ENCODE data around the gene SENP5. TPM values are rescaled to one million over a fixed set of nuclear protein-coding genes. Genes with fewer than 3 reads are reported as not detected.

Gene SENP5
- total RNA-seq, 1 donor from 2014 or later: 25.2 TPM

DNA sequence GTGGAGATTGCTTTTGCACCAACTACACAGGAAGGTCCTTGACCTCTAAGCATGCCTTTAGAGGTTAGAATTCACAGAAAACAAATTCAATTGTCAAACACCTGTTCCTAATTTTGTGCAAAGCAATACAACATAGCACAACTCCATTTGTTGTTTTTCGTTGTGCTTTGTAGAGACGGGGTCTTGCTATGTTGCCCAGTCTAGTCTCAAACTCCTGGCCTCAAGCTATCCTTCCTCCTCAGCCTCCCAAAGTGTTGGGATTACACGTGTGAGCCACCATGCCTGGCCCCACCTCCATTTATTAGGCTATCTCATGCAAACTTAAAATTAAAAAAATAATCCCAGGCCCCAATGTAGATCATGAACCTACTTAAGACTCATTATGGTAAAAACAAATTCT is 68.6 kb downstream of the SENP5 start:
- Histone ChIP-seq H3K36me3 (ENCODE audit: control insufficient read depth, insufficient read depth, low read length) (peaks cover 2% of the 10 kb centered on the region), H3K27me3 (ENCODE audit: control insufficient read depth, insufficient read depth, low read length) (no peaks in the 10 kb centered on the region), H3K4me3 (ENCODE audit: low read depth, low read length) (no peak overlapping the region)
- no peak for DNase-seq (ENCODE audit: low read depth)
- TF ChIP-seq, protein P1, sequence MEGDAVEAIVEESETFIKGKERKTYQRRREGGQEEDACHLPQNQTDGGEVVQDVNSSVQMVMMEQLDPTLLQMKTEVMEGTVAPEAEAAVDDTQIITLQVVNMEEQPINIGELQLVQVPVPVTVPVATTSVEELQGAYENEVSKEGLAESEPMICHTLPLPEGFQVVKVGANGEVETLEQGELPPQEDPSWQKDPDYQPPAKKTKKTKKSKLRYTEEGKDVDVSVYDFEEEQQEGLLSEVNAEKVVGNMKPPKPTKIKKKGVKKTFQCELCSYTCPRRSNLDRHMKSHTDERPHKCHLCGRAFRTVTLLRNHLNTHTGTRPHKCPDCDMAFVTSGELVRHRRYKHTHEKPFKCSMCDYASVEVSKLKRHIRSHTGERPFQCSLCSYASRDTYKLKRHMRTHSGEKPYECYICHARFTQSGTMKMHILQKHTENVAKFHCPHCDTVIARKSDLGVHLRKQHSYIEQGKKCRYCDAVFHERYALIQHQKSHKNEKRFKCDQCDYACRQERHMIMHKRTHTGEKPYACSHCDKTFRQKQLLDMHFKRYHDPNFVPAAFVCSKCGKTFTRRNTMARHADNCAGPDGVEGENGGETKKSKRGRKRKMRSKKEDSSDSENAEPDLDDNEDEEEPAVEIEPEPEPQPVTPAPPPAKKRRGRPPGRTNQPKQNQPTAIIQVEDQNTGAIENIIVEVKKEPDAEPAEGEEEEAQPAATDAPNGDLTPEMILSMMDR (IDR thresholded peaks at IDR 0.05; ENCODE audit: insufficient read depth, low read length, poor library complexity, severe bottlenecking): no peak

DNA sequence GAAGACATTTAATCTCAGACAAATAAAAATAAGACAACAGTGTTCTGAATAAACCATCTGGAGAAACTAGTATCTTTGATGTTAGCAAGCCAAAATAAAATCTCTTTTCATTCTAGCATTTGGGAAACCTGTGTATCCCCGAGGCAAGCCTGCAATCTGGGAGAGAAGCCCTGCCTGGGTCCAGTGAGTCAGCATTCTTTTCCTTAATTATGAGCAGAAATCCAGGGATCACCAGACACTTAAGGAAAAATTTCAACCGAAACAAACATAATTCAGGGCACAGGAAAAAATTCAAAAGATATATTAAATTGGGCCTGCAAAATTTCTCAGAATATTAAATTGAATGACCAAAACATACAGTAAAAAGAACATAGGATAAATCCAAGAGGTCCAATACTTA is 70.4 kb downstream of the SENP5 start:
- no peak for DNase-seq (ENCODE audit: low read depth)
- Histone ChIP-seq H3K27me3 (ENCODE audit: control insufficient read depth, insufficient read depth, low read length) (no peaks in the 10 kb centered on the region), H3K36me3 (ENCODE audit: control insufficient read depth, insufficient read depth, low read length) (peaks cover 2% of the 10 kb centered on the region), H3K4me3 (ENCODE audit: low read depth, low read length) (no peak overlapping the region)
- TF ChIP-seq, protein P1 (IDR thresholded peaks at IDR 0.05; ENCODE audit: insufficient read depth, low read length, poor library complexity, severe bottlenecking): no peak

DNA sequence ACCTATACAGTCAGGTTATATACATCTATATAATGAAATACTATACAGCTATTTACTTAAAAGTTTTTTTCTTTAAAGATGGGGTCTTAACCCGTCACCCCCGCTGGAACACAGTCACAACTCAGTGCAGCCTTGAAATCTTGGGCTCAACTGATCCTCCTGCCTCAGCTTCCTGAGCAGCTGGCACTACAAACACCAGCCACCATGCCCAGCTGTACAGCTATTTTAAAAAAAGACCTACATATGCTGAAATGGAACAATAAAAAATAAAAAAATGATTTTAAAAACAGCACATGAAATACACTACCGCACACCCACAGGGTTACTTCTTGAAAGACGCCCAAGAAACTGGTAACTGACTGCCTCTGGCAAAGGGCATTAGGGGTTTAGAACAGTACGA is 70.9 kb downstream of the SENP5 start:
- TF ChIP-seq, protein P1 (IDR thresholded peaks at IDR 0.05; ENCODE audit: insufficient read depth, low read length, poor library complexity, severe bottlenecking): no peak
- H3K36me3 ChIP-seq (ENCODE audit: control insufficient read depth, insufficient read depth, low read length): peaks cover 2% of the 10 kb centered on the region

DNA sequence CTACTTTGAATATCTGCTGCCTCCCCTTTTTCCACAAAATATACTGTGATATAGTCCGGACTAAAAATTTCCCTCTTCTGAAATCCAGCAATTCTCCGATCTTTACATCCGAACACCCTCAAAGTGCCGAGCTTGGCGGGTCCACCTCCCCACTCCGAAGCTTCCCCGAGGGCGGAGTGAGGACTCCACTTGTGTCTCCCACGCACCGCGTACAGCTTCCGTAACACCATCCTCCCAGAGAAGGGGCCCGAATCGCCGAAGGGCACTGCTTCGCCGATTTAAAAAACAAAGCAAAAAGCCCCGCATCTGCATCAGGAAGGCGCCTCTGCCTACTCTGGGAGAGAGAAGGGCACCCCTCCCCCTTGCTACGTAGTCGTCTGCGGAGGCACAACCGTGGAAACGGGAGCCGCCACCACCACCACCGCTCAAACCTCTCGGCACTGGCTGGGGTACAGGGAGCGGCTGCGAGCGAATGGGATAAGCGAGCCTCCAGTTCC is 74.1 kb downstream of the SENP5 start:
- DNase-seq (ENCODE audit: low read depth): no peak
- peaks cover 2% of the 10 kb centered on the region for H3K36me3 ChIP-seq (ENCODE audit: control insufficient read depth, insufficient read depth, low read length)

More for the DNA sequence above, 70.9 kb downstream of the SENP5 start:
- H3K27me3 ChIP-seq (ENCODE audit: control insufficient read depth, insufficient read depth, low read length): no peaks in the 10 kb centered on the region
- no peak overlapping the region for H3K4me3 ChIP-seq (ENCODE audit: low read depth, low read length)
- no peak for DNase-seq (ENCODE audit: low read depth)

DNA sequence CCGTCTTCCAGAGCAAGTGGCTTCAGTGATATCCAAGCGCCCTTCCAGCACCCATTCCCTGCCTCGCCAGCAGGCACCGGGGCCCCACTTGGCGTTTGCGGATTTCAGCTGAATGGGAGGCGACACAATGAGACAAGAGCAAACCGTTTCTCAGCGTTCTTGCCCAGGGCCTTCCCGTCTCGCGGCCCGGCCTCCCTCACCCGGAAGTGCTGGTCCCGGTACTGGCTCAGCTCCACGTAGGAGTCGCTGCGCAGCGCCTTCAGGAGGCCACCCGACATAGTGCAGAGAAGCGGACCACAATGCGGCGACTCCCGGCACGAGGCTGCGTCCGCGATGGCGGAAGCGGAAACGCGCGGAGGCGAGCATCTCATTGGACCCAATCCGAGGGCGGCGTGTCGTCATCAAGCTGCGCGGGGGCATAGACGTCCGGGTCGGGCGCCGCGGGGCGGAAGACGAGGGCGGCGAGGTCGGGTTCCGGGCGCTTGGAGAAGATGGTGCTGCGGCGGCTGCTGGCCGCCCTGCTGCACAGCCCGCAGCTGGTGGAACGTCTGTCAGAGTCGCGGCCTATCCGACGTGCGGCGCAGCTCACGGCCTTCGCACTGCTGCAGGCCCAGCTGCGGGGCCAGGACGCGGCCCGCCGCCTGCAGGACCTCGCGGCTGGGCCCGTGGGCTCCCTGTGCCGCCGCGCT is 74.7 kb downstream of the SENP5 start, which contains the start of gene NCBP2:
TSS of gene NCBP2 (minus strand) at position 303 of the 689 bp plus-strand sequence. CDS start at position 278, 25 bp downstream.
- Histone ChIP-seq H3K4me3 (ENCODE audit: low read depth, low read length) (peak within 1 kb of the TSS; percentile 99), H3K36me3 (ENCODE audit: control insufficient read depth, insufficient read depth, low read length) (peaks cover 1% of the 10 kb centered on the region), H3K27me3 (ENCODE audit: control insufficient read depth, insufficient read depth, low read length) (no peaks in the 10 kb centered on the region)
- peak; percentile 83 for DNase-seq (ENCODE audit: low read depth)
- TF ChIP-seq, protein P1 (IDR thresholded peaks at IDR 0.05; ENCODE audit: insufficient read depth, low read length, poor library complexity, severe bottlenecking): peak; percentile 81

More for the DNA sequence above, 74.1 kb downstream of the SENP5 start:
- Histone ChIP-seq H3K4me3 (ENCODE audit: low read depth, low read length) (peak overlapping the region; percentile 99), H3K27me3 (ENCODE audit: control insufficient read depth, insufficient read depth, low read length) (no peaks in the 10 kb centered on the region)
- TF ChIP-seq, protein P1 (IDR thresholded peaks at IDR 0.05; ENCODE audit: insufficient read depth, low read length, poor library complexity, severe bottlenecking): no peak
